ENCODE data around the gene TBC1D9.

The TBC1D9 gene

DNA sequence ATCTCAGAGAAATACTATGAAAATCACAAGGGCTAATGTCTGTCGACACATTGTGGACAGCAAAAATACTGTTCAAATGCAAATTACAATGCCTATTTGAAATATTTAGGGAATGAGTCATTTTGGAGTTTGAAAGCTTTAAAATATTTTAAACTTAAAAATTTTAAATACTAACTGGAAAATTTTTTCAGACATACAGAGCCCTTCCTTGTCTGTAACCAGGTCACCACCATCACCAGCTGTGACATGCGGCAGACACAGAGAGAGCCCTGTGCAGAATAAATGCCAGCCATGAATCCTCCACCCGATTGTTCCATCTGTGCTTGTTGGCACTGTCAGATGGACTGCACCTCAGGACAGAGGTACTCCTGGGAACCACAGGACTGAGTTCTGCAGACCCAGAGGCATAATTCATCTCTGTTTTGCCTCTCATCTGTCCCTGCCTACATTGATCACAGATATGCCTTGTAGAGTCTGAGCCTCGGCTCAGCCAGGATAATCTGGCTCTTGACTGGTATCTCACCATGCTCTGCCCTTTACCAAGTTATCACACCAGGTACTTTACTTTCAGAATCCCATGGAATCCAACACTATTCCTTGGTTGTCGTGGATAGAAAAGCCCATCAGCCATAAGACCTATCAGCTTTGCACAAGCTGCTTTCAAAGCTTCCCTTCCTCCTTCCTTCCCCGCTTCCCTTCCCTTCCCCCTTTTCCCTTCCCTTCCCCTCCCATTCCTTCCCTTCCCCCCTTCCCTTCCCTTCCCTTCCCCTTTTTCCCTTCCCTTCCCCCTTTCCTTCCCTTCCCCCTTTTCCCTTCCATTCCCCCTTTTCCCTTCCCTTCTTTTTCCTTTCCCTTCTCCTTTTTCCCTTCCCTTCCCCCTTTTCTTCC is 67.2 kb downstream of the TBC1D9 start:
- no peak for DNase-seq

DNA sequence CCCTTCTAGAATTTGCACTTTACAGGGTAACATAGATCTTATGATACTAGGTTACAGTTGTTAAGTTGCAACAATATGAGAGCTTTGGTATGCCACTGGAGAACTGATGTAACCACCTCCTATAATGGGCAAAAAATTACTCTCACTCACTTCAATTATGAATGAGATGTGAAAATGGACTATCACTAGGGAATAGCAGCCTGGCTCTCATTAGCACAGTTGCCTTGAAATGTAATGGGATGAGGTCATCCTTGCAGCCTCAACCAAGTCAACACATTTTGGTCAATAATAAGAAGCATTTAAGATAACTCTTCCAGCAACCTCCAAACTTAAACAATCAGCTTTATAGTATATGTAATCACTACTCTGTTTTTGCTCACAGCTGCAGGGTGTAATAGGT is 69.4 kb downstream of the TBC1D9 start:
- DNase-seq = no peak

DNA sequence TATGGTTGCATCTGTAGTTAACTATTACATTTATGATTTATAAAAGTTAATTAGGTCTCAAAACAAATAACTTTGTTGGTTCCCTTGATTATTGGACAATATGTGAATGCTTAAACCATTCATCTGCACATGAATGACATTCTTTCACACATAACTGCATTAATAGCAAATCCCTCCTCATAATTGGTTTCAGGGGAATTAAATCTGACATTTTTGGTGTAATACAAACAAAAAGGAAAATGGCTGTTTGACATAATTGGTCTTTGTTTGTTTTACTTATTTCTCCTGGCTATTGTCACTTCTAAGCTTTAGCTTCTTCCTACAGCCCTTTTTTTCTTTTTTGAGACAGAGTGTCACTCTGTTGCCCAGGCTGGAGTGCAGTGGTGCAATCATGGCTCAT is 71.9 kb downstream of the TBC1D9 start:
- no peak for DNase-seq

DNA sequence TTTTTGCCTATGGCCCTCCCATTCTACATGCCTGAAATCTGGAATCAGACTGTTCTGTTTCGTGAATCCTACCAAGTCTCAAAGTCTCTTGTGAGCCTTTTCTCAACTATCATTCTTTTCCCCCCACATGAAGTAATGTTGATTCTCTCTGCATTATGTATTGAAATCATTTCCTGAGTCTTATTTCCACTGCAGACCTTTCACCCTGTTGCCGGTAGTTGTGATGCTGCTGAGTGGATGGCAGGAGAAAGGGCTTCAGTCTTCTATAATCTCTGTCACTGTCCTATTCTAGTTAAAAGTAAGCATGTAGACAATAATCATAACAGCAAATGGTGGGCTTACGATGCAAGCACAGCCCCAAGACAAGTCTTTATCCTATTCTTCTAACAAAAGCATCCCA is 75.0 kb downstream of the TBC1D9 start:
- DNase-seq = no peak

DNA sequence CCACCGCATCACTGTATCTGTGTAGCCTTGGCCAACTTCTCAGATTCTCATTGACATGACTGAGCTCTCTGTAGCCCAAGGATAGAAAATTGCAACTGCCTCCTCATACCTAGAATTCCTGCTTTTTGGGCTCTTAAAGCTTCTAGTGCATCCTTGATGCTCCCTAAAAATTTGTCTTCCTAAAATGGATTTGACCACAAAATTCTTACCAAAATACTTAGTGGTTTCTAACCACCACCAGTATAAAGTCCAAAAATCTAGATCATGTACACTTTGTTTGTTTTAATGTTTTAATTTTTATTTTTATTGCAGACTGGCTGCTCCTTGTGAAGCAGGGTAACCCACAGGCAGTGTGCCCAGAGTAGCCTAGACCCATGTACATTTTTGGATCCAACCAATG is 75.5 kb downstream of the TBC1D9 start:
- no peak for DNase-seq

DNA sequence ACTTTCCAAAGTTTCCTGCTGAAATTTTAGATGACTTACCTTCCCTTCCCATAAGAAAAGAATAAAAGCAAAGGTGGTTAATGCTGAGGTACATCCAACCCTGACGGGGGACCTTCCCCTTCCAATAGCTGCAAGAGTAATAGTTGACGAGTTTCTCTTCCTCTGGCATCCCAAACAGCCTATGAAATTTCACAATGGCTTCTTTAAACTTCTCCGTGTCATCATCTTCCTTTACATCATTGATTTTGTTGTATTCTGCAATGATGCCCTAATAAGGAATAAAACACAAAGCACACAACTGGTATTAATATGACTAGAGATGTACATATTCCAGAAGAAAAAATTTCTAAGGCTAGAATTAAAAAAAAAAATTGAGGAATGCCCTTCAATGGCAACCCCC is 76.6 kb downstream of the TBC1D9 start:
- DNase-seq = no peak

DNA sequence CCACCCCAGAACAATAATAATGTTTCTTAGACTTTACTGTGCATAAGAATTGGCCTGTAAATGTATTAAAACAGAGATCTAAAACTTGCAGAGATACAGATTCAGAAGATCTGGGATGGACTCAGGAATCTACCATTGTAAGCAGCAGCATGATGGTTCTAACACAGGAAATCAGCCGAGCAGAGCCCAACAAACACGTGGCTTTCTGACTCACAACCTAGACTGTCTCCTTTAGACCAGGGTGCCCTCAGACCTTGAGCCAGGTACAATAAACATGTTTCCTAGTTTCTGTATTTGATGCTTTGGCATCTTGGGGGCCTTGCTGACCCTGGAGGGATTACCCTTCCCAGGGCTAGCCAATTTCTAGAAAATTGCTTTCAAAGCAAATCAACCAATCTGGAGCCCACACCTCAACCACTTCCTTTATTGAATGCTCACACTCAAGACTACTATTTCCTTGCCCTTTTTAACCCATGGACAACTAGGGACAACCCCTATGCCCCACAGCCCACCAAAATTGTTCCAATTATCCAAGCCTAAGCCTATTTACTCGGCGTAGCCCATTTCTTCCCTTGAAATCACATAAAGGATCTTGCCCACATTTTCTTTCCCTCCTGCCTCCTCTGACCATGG is 80.5 kb downstream of the TBC1D9 start:
- DNase-seq = no peak

DNA sequence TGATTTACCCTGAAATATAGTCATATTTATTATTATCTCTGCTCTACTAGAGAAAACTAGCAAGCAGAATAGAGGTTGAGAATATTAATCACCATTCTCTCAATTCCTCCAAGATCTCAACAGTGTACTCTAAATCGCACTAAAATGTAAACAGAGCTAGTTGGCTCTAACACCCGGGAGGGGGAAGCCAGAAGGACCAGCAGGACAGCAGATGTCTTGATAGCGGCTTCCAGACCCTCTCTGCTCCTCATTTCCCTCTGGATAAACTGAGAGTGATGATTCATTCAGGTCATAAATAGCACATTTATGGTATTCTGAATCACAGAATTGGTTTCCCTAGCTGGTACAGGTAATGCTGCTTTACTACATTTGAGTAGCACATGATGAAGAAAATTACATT is 82.5 kb downstream of the TBC1D9 start:
- DNase-seq = no peak

DNA sequence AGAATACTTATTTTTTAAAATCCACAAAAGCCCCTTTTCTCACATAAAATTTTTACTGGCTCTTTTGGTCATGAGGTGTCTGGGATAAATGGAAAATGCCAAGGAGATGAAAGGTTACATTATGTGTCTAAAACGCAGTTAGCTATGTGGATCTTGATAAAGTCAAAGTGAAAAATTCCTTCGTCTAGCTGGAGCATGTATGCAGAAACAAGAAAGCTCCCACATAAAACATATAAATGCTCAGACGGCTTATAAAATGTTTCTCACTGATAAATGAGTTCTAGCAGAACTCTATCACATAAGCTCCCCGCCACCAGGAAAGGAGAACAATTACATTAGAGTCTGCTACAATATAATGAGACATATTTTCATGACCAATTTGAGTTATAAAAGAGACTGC is 83.8 kb downstream of the TBC1D9 start:
- no peak for DNase-seq

DNA sequence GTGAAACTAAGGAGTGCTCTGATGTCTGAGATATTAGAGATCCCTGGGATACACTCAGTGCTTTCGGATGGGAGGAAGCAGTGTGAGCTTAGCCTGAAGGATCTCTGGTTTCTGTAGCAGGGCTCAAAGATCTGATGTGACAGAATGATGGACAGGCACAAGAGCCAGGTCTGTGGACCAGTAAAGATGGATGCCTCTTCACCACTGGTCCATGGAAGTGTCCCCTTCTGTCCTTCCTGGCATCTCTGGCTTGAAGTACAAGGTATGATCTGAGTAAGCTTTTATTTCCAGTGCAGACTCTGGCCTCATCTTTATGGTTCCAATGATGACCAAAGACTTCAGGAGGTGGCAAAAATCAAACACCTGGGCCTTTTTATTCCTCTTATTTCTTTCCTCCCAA is 88.1 kb downstream of the TBC1D9 start:
- no peak for DNase-seq

DNA sequence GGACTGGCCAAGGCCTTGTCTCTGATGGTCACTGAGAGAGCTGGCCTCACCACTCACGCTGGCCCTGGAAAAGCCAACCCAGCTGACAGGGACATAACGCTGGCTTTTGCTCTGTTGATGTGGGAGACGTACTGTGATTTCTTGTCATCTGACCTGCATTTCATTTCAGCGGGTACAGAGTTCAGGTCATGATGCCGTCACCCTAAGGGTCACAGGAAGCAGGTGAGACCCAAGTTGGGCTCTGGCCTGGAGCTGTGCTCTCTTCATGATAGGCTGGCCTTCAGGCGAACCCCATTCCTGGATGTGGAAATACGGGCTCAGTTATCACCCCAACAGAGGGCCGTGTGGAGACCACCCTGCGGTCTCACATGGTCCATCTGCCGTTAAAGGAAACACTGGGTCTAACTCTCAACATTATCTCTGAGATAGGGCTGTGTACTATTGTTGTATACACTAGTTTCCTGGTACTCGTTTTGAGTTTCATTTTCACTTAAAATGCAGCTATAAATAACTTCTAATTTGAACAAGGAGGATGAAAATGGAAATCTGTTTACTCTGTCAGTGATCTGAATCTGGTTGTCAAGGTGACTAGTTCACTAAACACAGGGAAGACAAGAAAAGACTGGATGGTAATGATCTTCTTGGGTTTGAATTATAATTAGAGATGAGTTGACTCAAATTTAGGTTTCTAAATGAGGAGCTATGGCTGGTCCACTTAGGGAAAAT is 89.1 kb downstream of the TBC1D9 start:
- DNase-seq = no peak

DNA sequence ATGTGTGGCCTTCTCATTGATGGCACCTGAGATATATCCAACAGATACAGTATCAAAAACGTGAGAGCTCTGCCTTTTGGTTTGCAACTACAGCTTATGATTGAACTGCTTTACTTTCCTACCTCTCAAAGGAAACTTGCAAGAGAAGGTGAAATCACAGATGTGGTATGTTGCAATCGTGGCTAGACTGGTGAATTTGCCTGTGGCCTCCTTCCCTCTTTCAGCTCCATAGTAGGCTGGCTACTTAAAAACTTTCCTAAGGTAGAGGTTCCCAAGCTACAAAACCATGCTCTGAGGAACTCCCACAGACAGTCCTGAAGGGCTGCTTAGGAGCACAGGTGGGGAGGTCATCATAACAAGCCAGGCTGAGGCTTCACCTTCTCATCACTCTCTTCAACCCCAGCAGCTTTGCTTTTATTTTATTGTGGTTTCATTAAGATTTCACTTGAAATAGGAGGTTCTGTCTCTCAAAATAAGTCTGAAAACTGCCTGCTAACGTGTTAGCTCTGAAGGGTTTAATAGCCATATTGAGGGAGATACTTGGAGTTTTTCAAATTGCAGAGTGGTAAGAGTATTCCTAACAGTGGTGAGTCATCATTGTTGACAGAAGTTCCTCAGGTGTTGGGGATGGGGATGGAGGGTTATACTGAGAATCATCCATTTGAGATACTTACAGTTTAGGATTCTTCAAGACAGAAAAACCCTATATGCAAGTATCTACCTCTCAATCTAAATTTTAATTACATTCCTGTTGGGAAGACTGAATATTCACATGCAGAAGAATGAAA is 93.9 kb downstream of the TBC1D9 start:
- no peak for DNase-seq

DNA sequence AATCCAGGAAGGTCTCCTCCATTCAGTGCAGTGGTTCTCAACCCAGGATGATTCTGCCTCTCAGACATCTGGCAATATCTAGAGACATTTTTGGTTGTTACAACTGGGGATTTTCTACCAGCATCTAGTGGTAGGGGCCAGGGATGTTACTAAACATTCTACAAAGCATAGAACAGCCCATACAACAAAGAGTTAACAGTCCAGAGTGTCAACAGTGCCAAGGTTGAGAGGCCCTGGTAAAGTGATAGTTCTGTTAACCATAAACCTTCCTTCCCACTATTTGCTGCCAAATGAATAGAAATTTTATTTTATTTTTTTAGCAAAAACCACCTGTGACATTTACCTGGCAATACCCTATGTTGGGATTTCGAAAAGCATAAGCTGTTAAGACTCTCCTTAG is 94.6 kb downstream of the TBC1D9 start:
- no peak for DNase-seq

DNA sequence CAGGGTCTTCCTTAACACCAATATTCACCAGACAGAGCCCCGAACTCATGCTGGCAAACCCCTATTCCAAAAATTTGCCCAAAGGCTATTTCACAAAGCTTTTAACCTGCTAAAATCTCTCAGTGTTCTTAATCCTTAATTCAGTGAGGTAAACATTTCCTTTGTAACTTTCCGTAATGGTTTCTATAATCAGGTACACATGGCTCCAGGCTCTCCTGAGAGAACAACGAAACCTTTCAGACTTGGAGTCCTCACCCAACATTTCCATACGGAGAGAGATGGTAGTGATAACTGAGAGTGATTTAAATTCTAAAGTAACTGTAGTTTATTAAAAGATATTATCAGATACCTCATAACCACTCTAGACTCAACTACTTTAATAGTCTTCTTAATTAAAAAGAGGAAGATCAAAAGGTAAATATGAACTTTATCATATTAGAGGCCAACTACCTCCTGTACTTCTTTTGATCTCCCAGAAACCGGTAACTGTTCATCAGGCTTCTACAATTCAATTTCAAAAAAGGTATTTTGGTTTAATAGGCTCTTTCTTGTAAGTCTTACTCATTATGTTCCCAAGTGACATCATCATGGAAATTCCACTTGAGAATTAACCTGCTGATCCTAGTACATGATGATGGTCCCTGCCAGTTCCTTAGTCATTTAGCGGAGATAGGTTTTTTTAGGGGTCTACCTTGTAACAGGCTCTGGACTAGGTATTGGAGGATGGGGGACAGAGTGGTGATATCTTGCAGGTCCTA is 96.1 kb downstream of the TBC1D9 start:
- DNase-seq = no peak

DNA sequence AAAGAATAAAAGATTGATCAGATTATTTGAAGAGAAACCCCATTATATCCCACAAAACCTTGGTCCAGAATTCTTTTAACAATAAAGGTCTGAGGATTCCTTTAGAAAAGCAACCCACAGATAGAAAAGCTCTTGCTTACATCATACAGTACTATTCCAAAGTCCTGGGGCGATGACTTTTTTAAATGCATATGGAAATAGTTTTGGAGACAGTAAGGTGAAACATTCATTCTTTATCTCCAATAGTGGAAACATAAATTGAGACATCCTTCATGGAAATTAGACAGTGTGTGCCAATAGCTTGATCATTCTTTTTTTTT is 101.7 kb downstream of the TBC1D9 start:
- no peak for DNase-seq

DNA sequence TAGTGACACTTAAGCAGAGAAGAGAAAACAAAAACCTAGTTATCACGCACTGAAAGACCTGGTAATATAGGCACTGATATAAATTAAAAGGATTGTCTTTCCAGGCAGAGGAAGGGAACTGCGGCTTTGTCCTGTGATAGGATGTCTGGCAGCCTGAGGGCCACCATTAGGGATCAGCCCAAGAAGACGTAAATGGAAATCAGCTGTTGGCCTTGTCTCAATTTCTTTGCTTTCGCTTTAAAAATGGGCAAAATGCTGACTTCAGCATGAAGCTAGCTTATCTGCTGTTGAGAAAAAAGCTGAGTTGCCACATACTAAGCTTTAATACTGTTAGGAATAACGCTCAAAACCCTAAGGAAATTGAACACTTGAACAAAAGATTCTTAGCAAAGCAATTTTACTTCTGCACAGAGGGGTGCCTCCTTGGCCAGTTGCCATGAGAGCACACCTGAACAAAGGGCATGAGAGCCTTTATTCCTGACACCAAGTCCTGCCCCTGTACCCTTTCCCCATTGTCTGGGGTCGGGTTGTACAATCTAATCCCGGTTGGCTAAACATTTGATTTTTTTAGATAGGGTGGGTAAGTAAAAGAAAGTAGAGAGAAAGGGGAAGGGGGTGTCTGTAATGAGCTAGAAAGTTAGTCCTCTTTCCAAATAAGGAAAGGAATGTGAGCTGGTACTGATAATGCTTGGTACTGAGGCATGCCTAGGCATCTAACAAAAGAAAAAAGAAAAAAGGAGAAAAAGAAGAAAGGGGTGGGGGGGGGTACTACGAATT is 102.3 kb downstream of the TBC1D9 start:
- DNase-seq = no peak

DNA sequence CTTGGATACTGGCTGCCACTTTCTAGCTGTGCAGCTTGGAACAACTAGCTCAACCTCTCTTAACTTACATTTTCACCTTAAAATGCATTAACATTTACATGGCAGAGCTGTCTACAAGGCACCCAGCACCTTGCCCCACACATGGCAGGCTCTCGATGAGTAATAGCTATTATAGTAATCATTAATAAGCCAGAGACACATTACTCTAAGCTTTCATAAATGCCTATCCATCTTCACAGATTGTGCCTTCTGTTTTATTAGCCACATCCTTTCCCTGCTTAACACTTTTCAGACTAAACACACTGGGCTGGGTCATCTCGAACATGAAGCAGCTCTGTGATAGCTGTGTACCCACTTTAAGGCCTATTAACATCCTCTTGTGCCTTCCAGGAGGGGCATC is 103.6 kb downstream of the TBC1D9 start:
- DNase-seq = no peak

DNA sequence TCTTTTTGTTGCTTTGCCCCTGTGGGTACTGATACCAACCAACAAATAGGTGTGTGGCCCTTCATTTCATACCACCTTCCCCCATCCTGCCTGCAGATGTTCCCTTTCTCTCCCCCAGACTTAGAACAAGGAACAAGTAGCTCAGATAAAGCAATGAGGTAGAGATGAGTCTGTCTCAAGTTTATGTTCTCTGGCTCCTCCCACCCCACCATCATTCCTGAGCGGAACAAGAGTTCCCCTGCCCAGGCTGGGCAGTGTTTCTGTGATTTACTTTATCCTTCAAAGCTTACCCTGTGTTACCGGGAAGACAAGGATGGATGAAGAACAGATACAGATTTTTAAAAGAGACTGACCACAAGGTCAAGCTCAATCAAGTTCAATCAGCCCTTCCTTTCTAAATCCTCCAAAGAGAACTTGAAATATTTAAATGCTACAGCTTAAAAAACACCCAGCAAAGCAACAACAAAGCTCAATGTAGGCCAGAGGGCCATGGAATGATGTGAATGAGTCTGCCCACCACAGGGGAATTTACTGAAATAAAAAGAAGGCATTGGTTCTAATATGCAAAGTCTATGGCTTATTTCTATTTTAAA is 107.4 kb downstream of the TBC1D9 start:
- DNase-seq = no peak

DNA sequence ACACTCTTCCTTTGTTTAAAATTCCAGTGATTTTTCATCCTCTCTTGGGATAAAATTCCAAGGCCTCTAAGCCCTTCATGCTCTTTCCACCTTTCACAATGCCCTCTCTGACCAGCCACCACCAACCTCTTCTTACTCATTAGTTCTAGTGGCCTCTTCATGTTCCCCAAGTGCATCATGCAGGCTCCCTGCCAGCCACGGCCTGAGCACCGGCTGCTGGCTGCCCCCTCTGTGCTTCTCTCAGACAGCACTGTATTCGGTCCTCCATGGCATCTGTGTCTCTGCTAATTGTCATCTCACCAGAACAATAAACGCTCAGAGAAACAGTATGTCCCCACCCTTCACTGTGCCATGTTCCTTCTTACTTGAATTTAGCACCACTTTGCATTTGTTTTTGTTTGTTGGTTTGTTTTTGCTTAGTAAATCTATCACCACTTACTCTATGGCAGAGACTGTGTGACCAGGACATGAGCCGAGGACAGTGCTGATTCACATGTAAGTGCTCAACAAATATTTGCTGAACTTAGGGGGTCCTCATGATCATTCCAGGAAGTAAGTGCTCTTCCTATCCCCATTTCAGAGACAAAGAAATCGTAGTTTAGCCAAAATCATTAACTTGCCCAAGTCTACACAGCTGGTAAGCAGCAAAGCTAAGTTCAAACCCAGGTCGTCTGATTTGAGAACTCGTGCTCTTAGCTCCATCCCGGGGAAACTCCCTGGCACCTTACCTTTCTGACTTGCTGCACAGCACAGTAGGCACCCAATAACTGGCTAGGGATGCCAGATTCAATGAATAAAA is 110.4 kb downstream of the TBC1D9 start:
- DNase-seq = no peak

DNA sequence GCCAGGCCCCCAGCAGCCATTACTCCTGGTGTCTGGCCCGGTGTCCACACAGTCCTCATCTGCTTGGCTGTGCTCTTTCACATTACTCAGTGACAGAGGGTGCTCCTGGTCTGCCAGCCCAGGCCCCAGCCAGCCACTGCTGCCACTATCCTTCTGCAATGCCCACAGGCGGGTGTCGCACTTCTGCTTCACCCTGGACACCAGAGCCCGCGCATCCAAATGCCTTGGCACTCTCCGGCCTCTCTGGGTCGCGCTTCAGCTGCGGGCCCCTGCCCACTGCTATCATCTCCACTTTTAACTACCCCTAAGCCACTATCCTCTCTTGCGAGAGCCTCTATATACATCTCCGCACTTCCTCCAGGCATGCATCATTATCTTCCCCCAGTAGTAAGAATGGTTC is 111.0 kb downstream of the TBC1D9 start:
- DNase-seq = no peak

All from activated gamma-delta T cell (primary cell).